Subcutaneous adipose tissue (tissue), 4 donors: ENCODE results near the gene XPO1. TPM values are rescaled to one million over a fixed set of nuclear protein-coding genes. Genes with fewer than 3 reads are reported as not detected.

Source experiments
- total RNA-seq, 4 donors: library from RNA; depleted of rRNA; stranded (reverse); fragments of >200 nt; gene quantifications; one replicate each; pipeline ENCODE4 v1.1.0, GENCODE V29; 2016
- TF ChIP-seq, protein P1 (sequence below): fragments of 450-650 bp; IDR thresholded peaks from one replicate; pipeline ENCODE4 v1.5.1; 2016; ENCODE audit warnings: low read depth, mild to moderate bottlenecking, control low read depth, antibody characterized with exemption, moderate library complexity

The XPO1 gene
- total RNA-seq, 4 donors from 2014 or later = 96.1 to 139 (median 121) TPM

DNA sequence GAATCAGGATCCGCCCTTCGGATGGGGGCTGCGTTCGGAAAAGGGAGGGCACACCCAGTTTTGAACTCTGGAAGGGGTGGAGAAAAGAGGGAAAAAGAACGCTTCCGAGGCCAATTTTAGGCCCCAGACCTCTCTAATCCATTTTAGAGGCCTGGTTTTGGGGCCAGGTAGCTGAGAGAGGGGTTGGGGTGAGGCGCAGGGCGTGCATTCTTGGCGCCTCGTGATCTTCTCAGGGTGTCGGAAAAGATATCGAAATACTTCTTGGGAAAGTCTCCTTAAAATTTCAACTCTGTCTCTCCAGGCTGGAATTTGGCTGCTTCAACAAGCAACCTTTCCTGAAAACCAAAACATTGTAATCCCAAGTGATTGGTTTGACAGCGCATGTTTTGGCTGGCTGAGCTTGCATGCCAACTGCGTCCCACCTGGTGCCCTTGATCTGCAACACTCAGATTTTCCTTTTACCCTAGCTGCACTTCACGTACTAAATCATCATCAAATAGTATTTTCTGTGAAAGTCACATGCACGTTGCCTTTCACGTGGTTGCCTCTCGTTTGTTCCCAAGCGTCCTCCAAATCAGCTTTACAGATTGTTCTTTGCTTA is 864 bp upstream of the XPO1 start:
- TF ChIP-seq, protein P1, sequence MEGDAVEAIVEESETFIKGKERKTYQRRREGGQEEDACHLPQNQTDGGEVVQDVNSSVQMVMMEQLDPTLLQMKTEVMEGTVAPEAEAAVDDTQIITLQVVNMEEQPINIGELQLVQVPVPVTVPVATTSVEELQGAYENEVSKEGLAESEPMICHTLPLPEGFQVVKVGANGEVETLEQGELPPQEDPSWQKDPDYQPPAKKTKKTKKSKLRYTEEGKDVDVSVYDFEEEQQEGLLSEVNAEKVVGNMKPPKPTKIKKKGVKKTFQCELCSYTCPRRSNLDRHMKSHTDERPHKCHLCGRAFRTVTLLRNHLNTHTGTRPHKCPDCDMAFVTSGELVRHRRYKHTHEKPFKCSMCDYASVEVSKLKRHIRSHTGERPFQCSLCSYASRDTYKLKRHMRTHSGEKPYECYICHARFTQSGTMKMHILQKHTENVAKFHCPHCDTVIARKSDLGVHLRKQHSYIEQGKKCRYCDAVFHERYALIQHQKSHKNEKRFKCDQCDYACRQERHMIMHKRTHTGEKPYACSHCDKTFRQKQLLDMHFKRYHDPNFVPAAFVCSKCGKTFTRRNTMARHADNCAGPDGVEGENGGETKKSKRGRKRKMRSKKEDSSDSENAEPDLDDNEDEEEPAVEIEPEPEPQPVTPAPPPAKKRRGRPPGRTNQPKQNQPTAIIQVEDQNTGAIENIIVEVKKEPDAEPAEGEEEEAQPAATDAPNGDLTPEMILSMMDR = no peak

DNA sequence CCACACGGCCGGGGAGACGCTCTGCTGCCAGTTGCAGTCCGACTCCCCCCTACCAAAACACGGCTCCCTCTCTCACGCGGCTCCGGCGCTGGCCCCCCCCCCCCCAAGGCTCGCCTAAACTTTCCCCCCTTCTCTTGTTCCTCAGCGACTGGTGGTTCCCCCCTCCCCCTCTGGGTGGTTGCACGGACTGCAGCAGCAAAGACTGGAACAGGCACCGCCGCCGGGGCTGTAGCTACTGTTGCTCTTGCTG is 281 bp downstream of the XPO1 start:
- TF ChIP-seq, protein P1 = no peak

DNA sequence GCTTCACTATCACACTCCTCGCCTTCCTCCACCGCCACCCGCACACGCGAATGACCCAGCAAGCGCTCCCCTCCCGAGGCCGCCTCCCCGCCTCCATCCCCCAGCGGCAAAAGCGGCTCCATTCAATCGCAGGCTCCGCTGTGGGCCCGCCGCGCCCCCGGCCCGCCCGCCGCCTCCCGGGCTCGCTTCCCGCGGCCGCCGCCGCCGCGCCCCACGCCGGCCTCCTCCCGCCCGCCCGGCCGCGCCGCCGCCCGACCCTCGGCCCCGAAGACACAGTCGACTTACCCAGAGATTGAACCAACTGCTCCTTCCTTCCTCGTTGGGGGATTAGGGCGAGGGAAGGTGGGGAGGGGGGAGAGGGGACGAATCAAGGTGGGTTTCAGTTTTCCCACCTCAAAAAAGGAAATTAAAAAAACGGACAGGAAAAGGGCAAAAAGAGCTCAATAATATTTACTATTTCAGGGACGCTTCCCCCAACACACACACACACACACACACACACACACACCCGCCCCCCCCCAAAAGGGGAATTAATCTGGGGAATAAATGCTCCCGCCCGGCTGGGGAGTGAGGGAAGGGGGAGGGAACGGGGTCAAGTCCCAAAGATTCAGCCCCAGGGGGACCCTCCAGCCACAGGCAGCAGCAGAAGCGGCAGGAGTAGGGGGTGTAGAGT is 743 bp downstream of the XPO1 start:
- TF ChIP-seq, protein P1 = no peak

DNA sequence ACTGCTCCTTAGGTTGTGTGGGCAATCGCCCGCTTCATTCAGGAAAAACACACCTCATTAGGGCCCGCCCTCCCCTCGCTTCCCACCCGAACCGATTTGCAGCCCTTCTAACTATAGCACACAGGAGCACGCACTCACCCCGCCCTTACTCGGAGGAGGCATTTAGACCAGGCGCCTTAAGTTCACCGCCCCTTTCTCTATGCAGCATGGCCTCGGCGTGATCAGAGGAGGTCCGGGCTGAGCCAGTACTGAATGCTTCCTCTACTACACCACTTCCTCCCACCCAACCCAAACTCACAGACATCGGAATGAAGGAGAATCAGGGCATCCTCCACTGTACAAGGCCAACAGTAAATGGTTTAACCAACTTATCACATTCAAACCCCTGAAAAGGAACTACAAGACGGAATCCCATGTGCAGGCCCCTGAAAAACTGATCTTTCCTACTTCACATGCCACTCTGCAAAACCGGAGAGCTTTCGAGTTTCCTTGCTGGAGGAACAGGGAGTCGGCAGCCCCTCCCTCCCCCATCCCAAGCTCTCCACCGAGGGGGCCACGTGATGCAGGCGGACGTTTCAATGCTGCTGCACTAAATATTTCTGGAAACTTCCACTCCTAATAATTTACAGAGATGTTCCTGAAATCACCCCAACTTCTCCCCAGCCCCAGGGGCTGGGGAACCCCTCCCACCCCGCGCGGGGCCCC is 1.4 kb downstream of the XPO1 start:
- TF ChIP-seq, protein P1 = no peak

DNA sequence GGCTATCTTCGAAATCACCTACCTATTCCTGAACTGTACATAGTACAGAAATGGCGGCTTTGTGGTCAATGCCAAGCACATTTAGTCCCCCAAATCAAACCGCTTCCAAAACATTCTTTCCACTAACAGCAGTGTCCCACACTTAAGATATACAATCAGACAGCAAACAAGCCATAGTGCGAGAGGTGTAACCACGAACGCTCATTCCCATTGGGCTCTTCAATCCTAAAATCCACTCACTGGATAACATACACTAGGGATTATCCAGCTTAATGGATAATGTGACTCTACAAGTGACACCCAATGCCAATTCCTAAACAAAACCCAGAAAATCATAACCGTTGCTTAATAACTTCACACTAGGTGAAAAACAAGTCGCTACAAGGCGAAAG is 2.0 kb downstream of the XPO1 start:
- TF ChIP-seq, protein P1 = no peak

DNA sequence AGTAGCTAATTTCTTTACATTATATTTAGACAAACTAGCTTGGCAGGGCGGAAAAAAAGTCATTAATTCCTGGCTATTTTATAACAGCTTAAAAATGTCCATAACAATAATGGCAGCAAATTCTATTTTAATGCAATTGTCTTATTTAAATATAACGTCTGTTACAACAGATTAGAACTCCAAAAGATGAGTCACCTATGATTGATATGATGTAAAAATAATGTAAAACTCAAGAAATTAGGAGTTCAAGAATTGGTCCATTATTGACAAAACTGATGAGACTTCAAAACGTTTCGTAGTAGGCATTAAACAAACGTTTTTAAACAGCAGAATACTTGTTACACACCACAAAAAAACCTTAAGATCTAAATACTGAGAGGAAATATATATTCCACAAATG is 2.7 kb downstream of the XPO1 start:
- TF ChIP-seq, protein P1 = no peak

DNA sequence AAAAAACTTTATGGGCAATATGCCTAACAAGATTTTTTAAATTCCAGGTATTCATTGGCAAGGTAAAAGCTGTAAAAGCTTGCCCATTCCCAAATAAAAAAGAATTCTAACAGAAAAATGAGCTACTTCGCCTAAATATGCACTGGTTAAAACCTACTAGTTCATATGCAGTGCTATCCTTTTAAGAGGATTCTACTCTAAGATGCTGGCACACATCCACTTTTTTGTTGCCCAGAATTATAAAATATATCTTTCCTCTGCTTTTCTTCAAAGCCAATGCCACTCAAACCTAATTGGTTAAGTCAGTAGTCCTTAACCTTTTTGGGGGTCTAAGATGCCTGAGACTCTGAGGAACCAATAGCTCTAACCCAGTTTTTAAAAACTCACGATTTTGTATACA is 3.2 kb downstream of the XPO1 start:
- TF ChIP-seq, protein P1 = no peak
